Stimulated activated CD8-positive, alpha-beta memory T cell treated with anti-CD3 and anti-CD28 coated beads, Interleukin-4, amount 100 ng/mL, for 24 hours (primary cell): ENCODE measurements around the gene MATR3.
A peak's percentile ranks its signal among the peaks of the same experiment; 100 is the strongest.
"Not testable (repeated sequence)": the region's sequence is repeated elsewhere in the genome, so short reads cannot be mapped to it uniquely, and the experiment has no call there.

Experiments
- DNase-seq: peaks from one replicate; pipeline ENCODE4 v3.0.0-alpha.2; 2020; ENCODE audit warnings: low read depth

MATR3 gene

GRCh38 chr5:139293507-139294373, at the start of gene MATR3:
Gene MATR3 (plus strand): TSS chr5:139293740. CDS start chr5:139307416, 13,676 bp downstream.
- DNase-seq, result peak; percentile 88

GRCh38 chr5:139245637-139246339, 47.8 kb upstream of the MATR3 start:
- DNase-seq, result no peak

- DNase-seq, result peak; percentile 38
These were observed 47.1 kb upstream of the MATR3 start for GRCh38 chr5:139246394-139246793.

- DNase-seq, result no peak
These were observed 44.6 kb upstream of the MATR3 start for GRCh38 chr5:139248826-139249453.

- DNase-seq, result no peak
These were observed 42.3 kb upstream of the MATR3 start for GRCh38 chr5:139251281-139251687.

- no peak for DNase-seq
These were observed 41.7 kb upstream of the MATR3 start for GRCh38 chr5:139251695-139252288.

GRCh38 chr5:139253115-139253514, 40.4 kb upstream of the MATR3 start:
- DNase-seq, result no peak

GRCh38 chr5:139256820-139257219, 36.7 kb upstream of the MATR3 start:
- DNase-seq, result no peak

GRCh38 chr5:139262059-139262741, 31.3 kb upstream of the MATR3 start:
- DNase-seq, result no peak

GRCh38 chr5:139262742-139263445, 30.6 kb upstream of the MATR3 start:
- peak; percentile 48 for DNase-seq

GRCh38 chr5:139263536-139263935, 30.0 kb upstream of the MATR3 start:
- DNase-seq, result no peak

- no peak for DNase-seq
These were observed 29.6 kb upstream of the MATR3 start for GRCh38 chr5:139263946-139264345.

- no peak for DNase-seq
These were observed 28.5 kb upstream of the MATR3 start for GRCh38 chr5:139265001-139265400.

- no peak for DNase-seq
These were observed 27.3 kb upstream of the MATR3 start for GRCh38 chr5:139266236-139266635.

GRCh38 chr5:139267481-139267880, 26.1 kb upstream of the MATR3 start:
- DNase-seq, result no peak

- DNase-seq, result no peak
These were observed 25.0 kb upstream of the MATR3 start for GRCh38 chr5:139268364-139269202.

GRCh38 chr5:139270718-139271117, 22.8 kb upstream of the MATR3 start:
- DNase-seq, result not testable (repeated sequence)

- no peak for DNase-seq
These were observed 22.1 kb upstream of the MATR3 start for GRCh38 chr5:139271201-139272027.
